Measurements from ENCODE around the gene OXT.

OXT gene

DNA sequence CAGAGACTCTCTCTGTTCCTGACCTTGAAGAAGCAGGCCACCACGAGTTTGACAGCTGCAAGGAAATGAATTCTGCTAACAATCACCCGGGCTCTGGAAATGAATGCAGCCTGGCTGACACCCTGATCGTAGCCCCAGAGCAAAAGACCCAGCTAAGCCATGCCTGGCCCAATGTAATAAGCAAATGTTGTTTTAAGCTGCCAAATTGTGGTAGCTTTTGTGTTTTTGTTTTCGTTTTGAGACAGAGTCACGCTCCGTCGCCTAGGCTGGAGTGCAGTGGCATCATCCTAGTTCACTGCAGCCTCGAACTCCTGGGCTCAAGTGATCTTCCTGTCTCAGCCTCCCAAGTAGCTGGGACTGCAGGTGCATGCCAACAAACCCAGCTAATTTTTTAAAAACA, 3.3 kb upstream of the OXT start:
- no peak for TF ChIP-seq ZBTB7A (IDR thresholded peaks at IDR 0.05; ENCODE audit: low read depth)
- TF ChIP-seq TEAD4 (IDR thresholded peaks at IDR 0.05): no peak
- TF ChIP-seq FOXM1 (IDR thresholded peaks at IDR 0.05; ENCODE audit: borderline replicate concordance, low read depth): no peak
- no peak for TF ChIP-seq EGR1 (IDR thresholded peaks at IDR 0.05)
- TF ChIP-seq EP300 (IDR thresholded peaks at IDR 0.05; ENCODE audit: borderline replicate concordance): no peak
- TF ChIP-seq, protein P1, sequence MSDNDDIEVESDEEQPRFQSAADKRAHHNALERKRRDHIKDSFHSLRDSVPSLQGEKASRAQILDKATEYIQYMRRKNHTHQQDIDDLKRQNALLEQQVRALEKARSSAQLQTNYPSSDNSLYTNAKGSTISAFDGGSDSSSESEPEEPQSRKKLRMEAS (IDR thresholded peaks at IDR 0.05): no peak
- TF ChIP-seq NFIC (IDR thresholded peaks at IDR 0.05): no peak
- no peak for TF ChIP-seq TAF1 (IDR thresholded peaks at IDR 0.05; ENCODE audit: low read depth)
- TF ChIP-seq, protein P2, sequence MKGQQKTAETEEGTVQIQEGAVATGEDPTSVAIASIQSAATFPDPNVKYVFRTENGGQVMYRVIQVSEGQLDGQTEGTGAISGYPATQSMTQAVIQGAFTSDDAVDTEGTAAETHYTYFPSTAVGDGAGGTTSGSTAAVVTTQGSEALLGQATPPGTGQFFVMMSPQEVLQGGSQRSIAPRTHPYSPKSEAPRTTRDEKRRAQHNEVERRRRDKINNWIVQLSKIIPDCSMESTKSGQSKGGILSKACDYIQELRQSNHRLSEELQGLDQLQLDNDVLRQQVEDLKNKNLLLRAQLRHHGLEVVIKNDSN (IDR thresholded peaks at IDR 0.05): no peak
- no peak for TF ChIP-seq CREB1 (IDR thresholded peaks at IDR 0.05; ENCODE audit: low read depth)

DNA sequence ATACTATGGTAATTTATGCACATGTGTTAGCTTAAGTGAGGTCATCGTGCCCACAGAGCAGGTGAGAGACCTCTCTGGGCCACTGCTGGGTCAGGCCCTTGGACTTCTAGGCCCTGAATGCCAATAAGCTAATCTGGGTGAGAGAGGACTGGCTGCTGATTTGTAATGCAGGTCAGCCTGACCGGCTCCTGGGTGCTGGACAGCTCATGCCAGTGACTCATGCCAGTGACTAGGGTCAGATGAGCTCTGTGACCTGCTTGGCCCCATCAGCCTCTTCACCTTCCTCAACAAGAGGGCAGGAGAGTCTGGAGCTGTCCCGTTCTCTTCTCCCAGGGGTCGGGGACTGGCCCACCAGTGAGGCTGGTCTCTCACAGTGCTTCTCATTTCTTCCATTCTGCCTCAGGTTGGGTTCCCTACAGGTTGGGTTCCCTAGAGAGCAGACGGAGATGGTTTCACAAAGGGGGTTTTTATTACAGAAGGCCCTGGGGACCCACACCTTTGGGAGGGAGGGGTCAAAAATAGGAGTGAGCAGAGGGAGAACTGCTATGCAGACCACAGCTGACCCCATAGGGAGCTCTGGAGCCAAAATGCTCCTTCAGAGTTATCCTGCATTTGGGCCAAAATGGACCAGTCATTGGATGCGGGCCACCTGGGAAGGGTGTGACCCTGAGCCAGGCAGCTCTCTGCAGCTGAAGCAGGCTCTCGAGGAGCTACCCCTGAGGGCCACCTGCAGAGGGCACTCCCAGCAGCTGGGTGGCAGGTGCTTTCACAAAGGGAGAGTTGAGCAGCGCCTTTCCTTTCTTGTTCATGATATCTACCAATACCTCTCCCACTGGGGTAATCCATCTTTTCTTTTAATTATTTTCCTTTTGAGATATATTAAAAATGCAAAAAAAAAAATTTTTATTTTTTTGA, 2.2 kb upstream of the OXT start:
- TF ChIP-seq, protein P3, sequence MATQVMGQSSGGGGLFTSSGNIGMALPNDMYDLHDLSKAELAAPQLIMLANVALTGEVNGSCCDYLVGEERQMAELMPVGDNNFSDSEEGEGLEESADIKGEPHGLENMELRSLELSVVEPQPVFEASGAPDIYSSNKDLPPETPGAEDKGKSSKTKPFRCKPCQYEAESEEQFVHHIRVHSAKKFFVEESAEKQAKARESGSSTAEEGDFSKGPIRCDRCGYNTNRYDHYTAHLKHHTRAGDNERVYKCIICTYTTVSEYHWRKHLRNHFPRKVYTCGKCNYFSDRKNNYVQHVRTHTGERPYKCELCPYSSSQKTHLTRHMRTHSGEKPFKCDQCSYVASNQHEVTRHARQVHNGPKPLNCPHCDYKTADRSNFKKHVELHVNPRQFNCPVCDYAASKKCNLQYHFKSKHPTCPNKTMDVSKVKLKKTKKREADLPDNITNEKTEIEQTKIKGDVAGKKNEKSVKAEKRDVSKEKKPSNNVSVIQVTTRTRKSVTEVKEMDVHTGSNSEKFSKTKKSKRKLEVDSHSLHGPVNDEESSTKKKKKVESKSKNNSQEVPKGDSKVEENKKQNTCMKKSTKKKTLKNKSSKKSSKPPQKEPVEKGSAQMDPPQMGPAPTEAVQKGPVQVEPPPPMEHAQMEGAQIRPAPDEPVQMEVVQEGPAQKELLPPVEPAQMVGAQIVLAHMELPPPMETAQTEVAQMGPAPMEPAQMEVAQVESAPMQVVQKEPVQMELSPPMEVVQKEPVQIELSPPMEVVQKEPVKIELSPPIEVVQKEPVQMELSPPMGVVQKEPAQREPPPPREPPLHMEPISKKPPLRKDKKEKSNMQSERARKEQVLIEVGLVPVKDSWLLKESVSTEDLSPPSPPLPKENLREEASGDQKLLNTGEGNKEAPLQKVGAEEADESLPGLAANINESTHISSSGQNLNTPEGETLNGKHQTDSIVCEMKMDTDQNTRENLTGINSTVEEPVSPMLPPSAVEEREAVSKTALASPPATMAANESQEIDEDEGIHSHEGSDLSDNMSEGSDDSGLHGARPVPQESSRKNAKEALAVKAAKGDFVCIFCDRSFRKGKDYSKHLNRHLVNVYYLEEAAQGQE (IDR thresholded peaks at IDR 0.05; ENCODE audit: low read depth): peak; percentile 80
- TF ChIP-seq RAD21 (IDR thresholded peaks at IDR 0.05; ENCODE audit: low read depth): peak; percentile 38; the same call in 1 of the 2 replicates
- TF ChIP-seq, protein P2 (IDR thresholded peaks at IDR 0.05): no peak

DNA sequence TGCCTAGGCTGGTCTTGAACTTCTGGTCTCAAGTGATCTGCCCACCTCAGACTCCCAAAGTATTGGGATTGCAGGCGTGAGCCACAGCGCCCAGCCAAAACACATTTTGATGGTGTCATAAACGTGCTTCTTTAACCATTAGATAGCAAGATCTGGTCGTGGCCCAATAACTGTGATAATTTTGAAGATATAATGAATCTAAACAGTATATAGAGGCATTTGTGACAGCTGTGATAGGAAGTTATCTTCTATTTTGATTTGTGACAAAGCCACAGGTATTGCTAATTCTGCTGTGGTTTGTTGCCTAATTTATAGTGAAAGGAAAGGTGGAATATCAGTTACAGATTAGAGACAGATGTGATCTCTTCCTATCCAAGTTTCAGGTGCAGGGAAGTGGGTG, 695 bp upstream of the OXT start:
- TF ChIP-seq, protein P2 (IDR thresholded peaks at IDR 0.05): no peak
- TF ChIP-seq TAF1 (IDR thresholded peaks at IDR 0.05; ENCODE audit: low read depth) (no peak), CEBPB (IDR thresholded peaks at IDR 0.05) (no peak), FOXM1 (IDR thresholded peaks at IDR 0.05; ENCODE audit: borderline replicate concordance, low read depth) (no peak), TCF12 (IDR thresholded peaks at IDR 0.05; ENCODE audit: low read depth) (no peak), YY1 (IDR thresholded peaks at IDR 0.05; ENCODE audit: low read depth) (no peak), EP300 (IDR thresholded peaks at IDR 0.05; ENCODE audit: borderline replicate concordance) (no peak), TEAD4 (IDR thresholded peaks at IDR 0.05) (no peak), NFIC (IDR thresholded peaks at IDR 0.05) (no peak), ZBTB7A (IDR thresholded peaks at IDR 0.05; ENCODE audit: low read depth) (no peak), RAD21 (IDR thresholded peaks at IDR 0.05; ENCODE audit: low read depth) (no peak), EGR1 (IDR thresholded peaks at IDR 0.05) (no peak), CREB1 (IDR thresholded peaks at IDR 0.05; ENCODE audit: low read depth) (no peak)
- TF ChIP-seq, protein P1 (IDR thresholded peaks at IDR 0.05): no peak
- TF ChIP-seq, protein P3 (IDR thresholded peaks at IDR 0.05; ENCODE audit: low read depth): no peak

DNA sequence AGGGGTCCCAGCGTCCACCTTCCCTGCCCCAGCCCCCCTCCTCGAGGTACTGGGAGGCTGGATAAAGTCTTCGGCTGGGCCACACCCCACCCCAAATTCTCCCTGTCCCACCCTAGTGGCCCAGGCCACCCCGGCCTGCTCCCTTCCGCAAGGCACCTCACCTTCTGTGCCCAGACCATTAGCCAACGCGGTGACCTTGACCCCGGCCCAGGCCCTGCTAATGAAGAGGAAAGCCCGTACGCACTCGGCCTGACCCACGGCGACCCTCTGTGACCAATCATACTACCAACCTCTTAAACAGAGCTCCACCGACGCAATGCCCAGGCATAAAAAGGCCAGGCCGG, 182 bp upstream of the OXT start:
- TF ChIP-seq TAF1 (IDR thresholded peaks at IDR 0.05; ENCODE audit: low read depth) (no peak), FOXM1 (IDR thresholded peaks at IDR 0.05; ENCODE audit: borderline replicate concordance, low read depth) (no peak), YY1 (IDR thresholded peaks at IDR 0.05; ENCODE audit: low read depth) (no peak), ZBTB7A (IDR thresholded peaks at IDR 0.05; ENCODE audit: low read depth) (no peak)
- TF ChIP-seq, protein P3 (IDR thresholded peaks at IDR 0.05; ENCODE audit: low read depth): no peak

Measured in Ishikawa (cell line).